ENCODE data around the gene PDE11A.

Gene PDE11A

DNA sequence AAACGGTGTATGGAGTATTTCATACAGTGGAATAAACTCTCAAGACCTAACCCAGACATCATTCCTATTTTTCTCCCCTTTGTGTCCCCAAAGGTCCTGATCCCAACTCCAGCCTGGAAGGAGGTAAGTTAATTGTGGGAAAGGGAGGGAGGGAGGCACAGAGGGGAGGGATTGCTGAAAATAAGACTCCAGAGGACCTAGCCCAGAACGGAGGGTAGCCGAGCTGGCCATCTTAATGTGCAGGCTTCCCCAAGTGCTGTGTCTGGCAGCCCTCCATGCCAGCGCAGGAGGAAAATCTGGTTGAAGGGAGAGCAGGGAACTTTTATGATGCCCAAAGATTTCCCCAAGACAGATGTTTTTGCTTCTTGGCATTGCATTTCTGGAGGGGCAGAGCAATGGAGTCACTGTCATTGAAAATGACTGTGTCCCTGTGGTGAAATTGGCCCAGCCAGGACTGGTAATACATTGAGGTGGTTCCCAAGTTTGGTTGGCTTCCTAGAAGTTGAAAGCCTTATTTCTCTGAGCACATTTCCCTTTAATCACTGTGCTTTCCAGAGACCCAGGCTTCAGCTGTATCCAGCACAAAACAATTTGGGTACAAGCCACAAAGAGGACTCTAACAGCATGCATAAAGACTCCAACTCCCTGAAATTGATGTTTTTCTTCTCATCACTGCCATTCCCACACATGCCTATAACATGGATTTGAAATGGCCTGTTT lies 477.3 kb downstream of the PDE11A start:
- Histone ChIP-seq H3K4me3 (ENCODE audit: low read depth in 1 of 2, low read length in 2 of 2) (no peak overlapping the region), H3K27me3 (ENCODE audit: control insufficient read depth in 1 of 2, insufficient read depth in 2 of 2, low read length in 2 of 2) (no peaks in the 10 kb centered on the region), H3K36me3 (ENCODE audit: insufficient read depth, low read length) (no peaks in the 10 kb centered on the region), H3K4me1 (ENCODE audit: insufficient read depth, low read length) (peaks cover 18% of the 10 kb centered on the region), H3K27ac (ENCODE audit: low read depth, low read length) (no peak overlapping the region), H3K9me3 (ENCODE audit: low read length) (no peaks in the 10 kb centered on the region), H3K9ac (ENCODE audit: low read length) (no peak overlapping the region)

GRCh38 chr2:177593402-177593801 lies 479.2 kb downstream of the PDE11A start:
- H3K4me3 ChIP-seq (ENCODE audit: low read depth in 1 of 2, low read length in 2 of 2): no peak overlapping the region
- peaks cover 13% of the 10 kb centered on the region for H3K4me1 ChIP-seq (ENCODE audit: insufficient read depth, low read length)
- H3K36me3 ChIP-seq (ENCODE audit: insufficient read depth, low read length): no peaks in the 10 kb centered on the region
- no peak overlapping the region for H3K27ac ChIP-seq (ENCODE audit: low read depth, low read length)
- no peak overlapping the region for H3K9ac ChIP-seq (ENCODE audit: low read length)
- no peaks in the 10 kb centered on the region for H3K27me3 ChIP-seq (ENCODE audit: control insufficient read depth in 1 of 2, insufficient read depth in 2 of 2, low read length in 2 of 2)
- H3K9me3 ChIP-seq (ENCODE audit: low read length): no peaks in the 10 kb centered on the region

GRCh38 chr2:177592945-177593344 lies 479.6 kb downstream of the PDE11A start:
- H3K9me3 ChIP-seq (ENCODE audit: low read length): no peaks in the 10 kb centered on the region
- H3K9ac ChIP-seq (ENCODE audit: low read length): no peak overlapping the region
- H3K27ac ChIP-seq (ENCODE audit: low read depth, low read length): no peak overlapping the region
- H3K4me3 ChIP-seq (ENCODE audit: low read depth in 1 of 2, low read length in 2 of 2): no peak overlapping the region
- peaks cover 14% of the 10 kb centered on the region for H3K4me1 ChIP-seq (ENCODE audit: insufficient read depth, low read length)
- H3K27me3 ChIP-seq (ENCODE audit: control insufficient read depth in 1 of 2, insufficient read depth in 2 of 2, low read length in 2 of 2): no peaks in the 10 kb centered on the region
- no peaks in the 10 kb centered on the region for H3K36me3 ChIP-seq (ENCODE audit: insufficient read depth, low read length)

- Histone ChIP-seq H3K4me3 (ENCODE audit: low read depth in 1 of 2, low read length in 2 of 2) (no peak overlapping the region), H3K36me3 (ENCODE audit: insufficient read depth, low read length) (no peaks in the 10 kb centered on the region)
Measured at GRCh38 chr2:177592397-177592796, 480.2 kb downstream of the PDE11A start.

DNA sequence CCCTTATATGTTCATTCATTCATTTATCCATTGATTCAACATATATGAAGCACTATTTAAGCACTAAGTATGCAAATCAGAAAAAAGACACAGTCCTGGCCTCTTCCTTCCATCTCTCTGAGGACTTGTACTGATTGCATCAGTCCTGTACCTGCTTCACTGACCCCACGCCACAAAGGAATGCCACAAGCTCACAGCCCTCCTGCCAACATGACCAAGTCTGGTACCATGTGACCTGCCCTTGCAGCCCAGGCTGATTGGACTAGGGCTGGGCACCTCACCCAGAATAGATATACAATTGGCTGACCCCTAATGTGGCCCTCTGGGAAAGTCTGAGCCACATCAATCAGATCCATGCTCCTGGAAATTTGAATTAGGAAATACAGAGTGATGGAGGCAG lies 483.4 kb downstream of the PDE11A start:
- Histone ChIP-seq H3K27ac (ENCODE audit: low read depth, low read length) (no peak overlapping the region), H3K4me1 (ENCODE audit: insufficient read depth, low read length) (peaks cover 28% of the 10 kb centered on the region), H3K9me3 (ENCODE audit: low read length) (no peaks in the 10 kb centered on the region), H3K4me3 (ENCODE audit: low read depth in 1 of 2, low read length in 2 of 2) (no peak overlapping the region), H3K9ac (ENCODE audit: low read length) (no peak overlapping the region), H3K27me3 (ENCODE audit: control insufficient read depth in 1 of 2, insufficient read depth in 2 of 2, low read length in 2 of 2) (no peaks in the 10 kb centered on the region), H3K36me3 (ENCODE audit: insufficient read depth, low read length) (no peaks in the 10 kb centered on the region)

More at GRCh38 chr2:177592397-177592796, 480.2 kb downstream of the PDE11A start:
- no peak overlapping the region for H3K9ac ChIP-seq (ENCODE audit: low read length)
- H3K4me1 ChIP-seq (ENCODE audit: insufficient read depth, low read length): peaks cover 10% of the 10 kb centered on the region
- no peak overlapping the region for H3K27ac ChIP-seq (ENCODE audit: low read depth, low read length)
- H3K27me3 ChIP-seq (ENCODE audit: control insufficient read depth in 1 of 2, insufficient read depth in 2 of 2, low read length in 2 of 2): no peaks in the 10 kb centered on the region
- H3K9me3 ChIP-seq (ENCODE audit: low read length): no peaks in the 10 kb centered on the region

- Histone ChIP-seq H3K27ac (ENCODE audit: low read depth, low read length) (no peak overlapping the region), H3K4me3 (ENCODE audit: low read depth in 1 of 2, low read length in 2 of 2) (no peak overlapping the region), H3K9ac (ENCODE audit: low read length) (no peak overlapping the region), H3K36me3 (ENCODE audit: insufficient read depth, low read length) (no peaks in the 10 kb centered on the region), H3K4me1 (ENCODE audit: insufficient read depth, low read length) (peaks cover 28% of the 10 kb centered on the region), H3K27me3 (ENCODE audit: control insufficient read depth in 1 of 2, insufficient read depth in 2 of 2, low read length in 2 of 2) (no peaks in the 10 kb centered on the region), H3K9me3 (ENCODE audit: low read length) (no peaks in the 10 kb centered on the region)
Measured at GRCh38 chr2:177588671-177589070, 483.9 kb downstream of the PDE11A start.

DNA sequence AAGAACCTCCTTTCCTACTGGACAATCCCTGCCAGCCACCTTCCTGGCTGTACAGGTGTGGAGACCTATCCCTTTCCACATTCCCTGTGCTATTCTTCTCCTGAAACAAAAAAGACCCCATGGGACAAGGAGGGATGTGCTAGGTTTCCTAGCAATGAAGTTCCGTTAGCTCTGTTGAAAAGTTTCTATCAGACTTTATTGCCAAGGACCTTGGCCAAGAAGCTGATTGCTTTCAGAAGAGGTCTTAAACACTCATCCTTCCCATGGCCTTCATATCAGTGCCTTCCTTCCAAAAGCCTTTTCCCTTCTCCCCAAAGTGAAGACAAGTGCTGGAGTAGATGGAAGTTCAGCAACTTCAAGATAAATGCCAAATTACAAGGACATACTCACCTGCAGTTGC lies 485.2 kb downstream of the PDE11A start:
- Histone ChIP-seq H3K36me3 (ENCODE audit: insufficient read depth, low read length) (no peaks in the 10 kb centered on the region), H3K27ac (ENCODE audit: low read depth, low read length) (no peak overlapping the region), H3K27me3 (ENCODE audit: control insufficient read depth in 1 of 2, insufficient read depth in 2 of 2, low read length in 2 of 2) (no peaks in the 10 kb centered on the region), H3K4me3 (ENCODE audit: low read depth in 1 of 2, low read length in 2 of 2) (no peak overlapping the region), H3K9me3 (ENCODE audit: low read length) (no peaks in the 10 kb centered on the region), H3K4me1 (ENCODE audit: insufficient read depth, low read length) (peaks cover 28% of the 10 kb centered on the region), H3K9ac (ENCODE audit: low read length) (no peak overlapping the region)

DNA sequence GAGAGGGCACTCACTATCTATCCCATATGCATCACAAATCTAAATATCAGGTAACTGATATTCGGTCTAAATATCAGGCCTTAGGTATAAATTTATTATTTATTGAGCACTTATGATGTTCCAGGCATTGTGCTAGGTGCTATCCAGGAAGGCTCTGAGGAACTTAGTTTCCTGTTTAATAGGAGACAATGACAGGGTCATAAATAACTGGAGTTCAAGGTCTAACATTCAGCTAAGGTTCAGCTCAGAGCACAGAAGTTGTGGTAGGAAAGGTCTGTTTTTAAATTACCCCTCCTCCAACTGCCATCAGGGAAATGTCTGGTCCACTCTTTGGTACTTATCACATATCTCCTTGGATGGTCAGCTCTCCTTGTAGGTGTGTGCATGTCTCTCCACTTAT lies 486.4 kb downstream of the PDE11A start:
- no peaks in the 10 kb centered on the region for H3K27me3 ChIP-seq (ENCODE audit: control insufficient read depth in 1 of 2, insufficient read depth in 2 of 2, low read length in 2 of 2)
- H3K9ac ChIP-seq (ENCODE audit: low read length): no peak overlapping the region
- H3K27ac ChIP-seq (ENCODE audit: low read depth, low read length): peak overlapping the region; percentile 43
- no peaks in the 10 kb centered on the region for H3K36me3 ChIP-seq (ENCODE audit: insufficient read depth, low read length)
- H3K9me3 ChIP-seq (ENCODE audit: low read length): no peaks in the 10 kb centered on the region
- H3K4me3 ChIP-seq (ENCODE audit: low read depth in 1 of 2, low read length in 2 of 2): no peak overlapping the region
- H3K4me1 ChIP-seq (ENCODE audit: insufficient read depth, low read length): peaks cover 28% of the 10 kb centered on the region

- Histone ChIP-seq H3K27ac (ENCODE audit: low read depth, low read length) (peak overlapping the region; percentile 43), H3K9ac (ENCODE audit: low read length) (no peak overlapping the region), H3K4me3 (ENCODE audit: low read depth in 1 of 2, low read length in 2 of 2) (no peak overlapping the region)
Measured at GRCh38 chr2:177585234-177585863, 487.2 kb downstream of the PDE11A start.

GRCh38 chr2:177584030-177584692 lies 488.4 kb downstream of the PDE11A start:
- Histone ChIP-seq H3K27ac (ENCODE audit: low read depth, low read length) (no peak overlapping the region), H3K27me3 (ENCODE audit: control insufficient read depth in 1 of 2, insufficient read depth in 2 of 2, low read length in 2 of 2) (no peaks in the 10 kb centered on the region), H3K9ac (ENCODE audit: low read length) (no peak overlapping the region), H3K4me3 (ENCODE audit: low read depth in 1 of 2, low read length in 2 of 2) (no peak overlapping the region), H3K4me1 (ENCODE audit: insufficient read depth, low read length) (peaks cover 47% of the 10 kb centered on the region), H3K9me3 (ENCODE audit: low read length) (no peaks in the 10 kb centered on the region), H3K36me3 (ENCODE audit: insufficient read depth, low read length) (no peaks in the 10 kb centered on the region)

More at GRCh38 chr2:177585234-177585863, 487.2 kb downstream of the PDE11A start:
- Histone ChIP-seq H3K9me3 (ENCODE audit: low read length) (no peaks in the 10 kb centered on the region), H3K27me3 (ENCODE audit: control insufficient read depth in 1 of 2, insufficient read depth in 2 of 2, low read length in 2 of 2) (no peaks in the 10 kb centered on the region), H3K4me1 (ENCODE audit: insufficient read depth, low read length) (peaks cover 35% of the 10 kb centered on the region), H3K36me3 (ENCODE audit: insufficient read depth, low read length) (no peaks in the 10 kb centered on the region)

- H3K9me3 ChIP-seq (ENCODE audit: low read length): no peaks in the 10 kb centered on the region
- H3K36me3 ChIP-seq (ENCODE audit: insufficient read depth, low read length): no peaks in the 10 kb centered on the region
- no peaks in the 10 kb centered on the region for H3K27me3 ChIP-seq (ENCODE audit: control insufficient read depth in 1 of 2, insufficient read depth in 2 of 2, low read length in 2 of 2)
- H3K27ac ChIP-seq (ENCODE audit: low read depth, low read length): no peak overlapping the region
- H3K4me3 ChIP-seq (ENCODE audit: low read depth in 1 of 2, low read length in 2 of 2): no peak overlapping the region
- H3K4me1 ChIP-seq (ENCODE audit: insufficient read depth, low read length): peaks cover 38% of the 10 kb centered on the region
- no peak overlapping the region for H3K9ac ChIP-seq (ENCODE audit: low read length)
Measured at GRCh38 chr2:177582000-177582399, 490.6 kb downstream of the PDE11A start.

Data from muscle layer of colon (tissue), 2 donors.